K562 treated with DMSO at 1 percent for 4 hours (cell line): ENCODE results near the gene OR4K1. TPM values are rescaled to one million over a fixed set of nuclear protein-coding genes. Genes with fewer than 3 reads are reported as not detected.

ENCODE experiments used
- total RNA-seq: library from RNA; unstranded; fragments of 300-600 nt; gene quantifications from 2 replicates; pipeline ENCODE4 v1.2.3, GENCODE V29; 2022; ENCODE audit not compliant: insufficient read depth

OR4K1 gene
- not detected in 2 replicates for total RNA-seq

GRCh38 chr14:19930617-19931016 lies at the start of gene OR4K1:
OR4K1 (plus strand) TSS chr14:19930917; CDS start chr14:19935667, 4,750 bp downstream.

GRCh38 chr14:19920021-19920657 lies 10.6 kb upstream of the OR4K1 start, which contains the start of gene OR4K5:
OR4K5 (plus strand) TSS chr14:19920607; CDS start chr14:19920607, 0 bp downstream.

GRCh38 chr14:19975291-19975690 lies 44.6 kb downstream of the OR4K1 start, which contains the start of gene OR4K15:
OR4K15 (plus strand) TSS chr14:19975591; CDS start chr14:19975591, 0 bp downstream.

Other genes starting within 250 kb of the OR4K1 start
- gene OR11H2, start 217.0 kb upstream of the OR4K1 start, total RNA-seq = not detected in 2 replicates
- not detected in 2 replicates for gene OR4Q3, start 187.3 kb upstream of the OR4K1 start, total RNA-seq
- gene OR4M1, start 157.4 kb upstream of the OR4K1 start, total RNA-seq = not detected in 2 replicates
- gene OR4N2, start 127.1 kb upstream of the OR4K1 start, total RNA-seq = not detected in 2 replicates
- gene OR4K2, start 55.8 kb upstream of the OR4K1 start, total RNA-seq = not detected in 2 replicates
- not detected in 2 replicates for gene OR4K5, start 10.3 kb upstream of the OR4K1 start, total RNA-seq
- gene OR4K15, start 44.7 kb downstream of the OR4K1 start, total RNA-seq = not detected in 2 replicates
- gene OR4Q2, start 71.2 kb downstream of the OR4K1 start, total RNA-seq = not detected in 2 replicates
- gene OR4K14, start 88.4 kb downstream of the OR4K1 start, total RNA-seq = not detected in 2 replicates
- not detected in 2 replicates for gene OR4K13, start 105.1 kb downstream of the OR4K1 start, total RNA-seq
- gene OR4L1, start 129.1 kb downstream of the OR4K1 start, total RNA-seq = not detected in 2 replicates
- gene OR4K17, start 179.8 kb downstream of the OR4K1 start, total RNA-seq = not detected in 2 replicates
- not detected in 2 replicates for gene OR4N5, start 207.9 kb downstream of the OR4K1 start, total RNA-seq